NCI-H2196 treated with DMSO at 0.1 percent for 48 hours (cell line): ENCODE measurements around the gene ACOT13.
"Not testable (repeated sequence)": the region's sequence is repeated elsewhere in the genome, so short reads cannot be mapped to it uniquely, and the experiment has no call there.

Experiments used
- DNase-seq: peaks from one replicate; lab custom pipeline; 2025; ENCODE audit not compliant: unreplicated experiment; lab: John Stamatoyannopoulos, UW

The ACOT13 gene

GRCh38 chr6:24661759-24662158 lies 5.1 kb upstream of the ACOT13 start:
- DNase-seq = not testable (repeated sequence)

GRCh38 chr6:24662236-24662635 lies 4.6 kb upstream of the ACOT13 start:
- DNase-seq = no peak

- no peak for DNase-seq
These were observed 3.7 kb upstream of the ACOT13 start for GRCh38 chr6:24663189-24663588.

DNA sequence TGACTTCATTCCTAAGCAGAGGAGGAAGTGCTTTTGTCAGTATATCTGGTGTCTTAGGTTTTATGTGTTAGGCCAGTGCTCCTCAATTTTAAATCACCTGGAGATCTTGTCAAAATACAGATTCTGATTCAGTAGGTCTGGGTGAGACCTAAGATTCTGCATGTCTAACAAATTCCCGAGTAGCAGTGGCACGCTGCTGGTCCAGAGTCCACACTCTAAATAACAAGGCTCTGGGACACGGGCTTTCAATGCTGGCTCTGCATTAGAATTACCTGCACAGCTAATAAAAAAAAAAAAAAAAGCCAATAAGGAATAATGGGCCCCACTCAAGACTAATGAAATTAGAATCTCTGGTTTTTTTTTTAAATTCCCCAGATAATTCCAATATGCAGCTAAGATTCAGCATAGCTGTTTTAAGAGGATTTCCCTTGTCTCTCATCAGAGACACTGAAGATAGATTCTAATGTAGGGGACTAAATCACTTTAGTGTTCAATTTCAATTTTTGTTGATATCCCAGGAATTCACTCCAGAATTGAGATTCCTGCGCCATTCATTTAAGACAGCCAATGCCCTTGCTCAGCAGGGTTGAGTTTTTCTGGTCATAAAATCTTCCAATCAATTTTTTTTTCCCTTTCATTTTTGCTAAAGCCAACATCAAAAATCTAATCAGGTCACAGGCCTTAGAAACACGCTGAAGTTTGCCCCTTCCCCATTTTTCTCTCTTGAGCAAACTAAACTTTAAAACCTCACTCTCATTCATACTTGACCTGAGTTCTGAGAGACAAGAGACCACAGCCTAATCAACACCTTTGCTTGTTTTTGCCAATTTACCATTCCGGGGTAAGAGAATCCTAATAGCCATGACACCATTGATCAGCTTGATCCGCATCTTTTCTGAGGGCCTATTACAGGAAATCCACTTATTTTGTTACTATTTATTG lies 2.6 kb upstream of the ACOT13 start:
- no peak for DNase-seq

GRCh38 chr6:24666097-24666640 lies 708 bp upstream of the ACOT13 start:
- no peak for DNase-seq

DNA sequence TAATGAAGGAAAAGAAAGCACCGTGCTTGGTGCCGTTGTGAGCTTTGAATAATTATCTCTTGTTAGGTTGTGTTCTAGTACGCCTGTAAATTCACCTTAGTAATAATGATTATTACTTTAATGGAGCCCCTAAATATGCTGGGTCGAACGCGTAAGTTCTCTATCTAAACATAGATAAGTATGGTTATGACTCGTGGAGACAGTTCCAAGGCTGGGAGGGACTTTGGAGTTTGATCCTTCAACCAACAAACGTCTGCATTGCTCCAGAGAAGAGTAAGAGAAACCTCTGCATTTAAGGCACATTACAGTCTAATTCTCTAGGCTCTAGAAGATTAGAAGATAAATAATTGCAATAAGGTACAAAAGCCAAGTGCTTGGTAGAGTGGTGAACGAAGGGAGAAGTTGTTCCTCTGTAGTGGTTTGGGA lies 514 bp downstream of the ACOT13 start:
- DNase-seq = no peak

- not testable (repeated sequence) for DNase-seq
These were observed 1.5 kb downstream of the ACOT13 start for GRCh38 chr6:24668066-24668996.

- no peak for DNase-seq
These were observed 2.1 kb downstream of the ACOT13 start for GRCh38 chr6:24668997-24669361.

- not testable (repeated sequence) for DNase-seq
These were observed 3.6 kb downstream of the ACOT13 start for GRCh38 chr6:24670492-24670891.

- not testable (repeated sequence) for DNase-seq
These were observed 4.2 kb downstream of the ACOT13 start for GRCh38 chr6:24671077-24671476.

DNA sequence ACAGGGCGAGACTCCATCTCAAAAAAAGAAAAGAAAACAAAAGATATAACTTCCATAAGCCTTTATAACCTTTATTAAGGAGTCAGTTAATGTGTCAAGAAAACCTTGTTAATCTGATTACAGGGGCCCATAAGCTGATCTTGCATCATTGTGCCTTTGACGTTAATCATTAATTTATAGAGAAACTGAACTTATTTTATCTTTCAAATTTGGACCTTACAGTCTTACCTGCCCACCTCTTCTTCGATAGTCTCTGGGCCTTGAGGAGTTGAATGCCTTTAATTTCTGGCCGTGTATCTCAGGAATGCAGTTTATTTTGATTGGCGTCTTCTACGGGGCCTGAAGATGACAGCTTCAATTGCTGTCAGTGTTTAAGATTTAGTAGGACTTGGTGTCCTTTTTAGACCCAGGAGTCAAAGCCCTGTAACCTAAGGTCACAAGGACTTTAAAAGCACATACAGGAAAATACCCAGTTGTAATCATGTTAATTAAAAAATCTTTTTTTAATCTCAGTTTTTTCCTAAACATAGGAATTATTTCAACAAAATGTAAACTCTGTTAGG lies 5.8 kb downstream of the ACOT13 start:
- DNase-seq = no peak

DNA sequence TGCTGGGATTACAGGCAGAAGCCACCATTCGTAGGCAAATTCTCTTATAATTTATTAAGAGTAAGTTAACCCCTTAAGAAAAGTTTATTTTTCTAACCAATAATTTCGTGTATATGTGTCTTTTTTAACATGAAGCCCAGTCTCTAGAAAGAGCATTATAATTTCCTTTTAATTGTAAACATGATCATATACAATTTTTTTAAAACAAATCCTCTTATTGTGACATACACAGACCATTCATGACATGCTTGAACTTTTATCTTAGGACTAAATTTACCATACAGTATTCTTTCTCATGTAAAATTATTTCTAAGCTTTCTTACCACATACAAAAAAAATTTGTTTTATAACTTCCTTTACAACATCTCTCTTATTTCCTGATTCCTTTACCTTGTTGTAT lies 6.7 kb downstream of the ACOT13 start:
- no peak for DNase-seq

GRCh38 chr6:24678792-24679352 lies 12.0 kb downstream of the ACOT13 start:
- not testable (repeated sequence) for DNase-seq

- no peak for DNase-seq
These were observed 13.7 kb downstream of the ACOT13 start for GRCh38 chr6:24680582-24680981.

DNA sequence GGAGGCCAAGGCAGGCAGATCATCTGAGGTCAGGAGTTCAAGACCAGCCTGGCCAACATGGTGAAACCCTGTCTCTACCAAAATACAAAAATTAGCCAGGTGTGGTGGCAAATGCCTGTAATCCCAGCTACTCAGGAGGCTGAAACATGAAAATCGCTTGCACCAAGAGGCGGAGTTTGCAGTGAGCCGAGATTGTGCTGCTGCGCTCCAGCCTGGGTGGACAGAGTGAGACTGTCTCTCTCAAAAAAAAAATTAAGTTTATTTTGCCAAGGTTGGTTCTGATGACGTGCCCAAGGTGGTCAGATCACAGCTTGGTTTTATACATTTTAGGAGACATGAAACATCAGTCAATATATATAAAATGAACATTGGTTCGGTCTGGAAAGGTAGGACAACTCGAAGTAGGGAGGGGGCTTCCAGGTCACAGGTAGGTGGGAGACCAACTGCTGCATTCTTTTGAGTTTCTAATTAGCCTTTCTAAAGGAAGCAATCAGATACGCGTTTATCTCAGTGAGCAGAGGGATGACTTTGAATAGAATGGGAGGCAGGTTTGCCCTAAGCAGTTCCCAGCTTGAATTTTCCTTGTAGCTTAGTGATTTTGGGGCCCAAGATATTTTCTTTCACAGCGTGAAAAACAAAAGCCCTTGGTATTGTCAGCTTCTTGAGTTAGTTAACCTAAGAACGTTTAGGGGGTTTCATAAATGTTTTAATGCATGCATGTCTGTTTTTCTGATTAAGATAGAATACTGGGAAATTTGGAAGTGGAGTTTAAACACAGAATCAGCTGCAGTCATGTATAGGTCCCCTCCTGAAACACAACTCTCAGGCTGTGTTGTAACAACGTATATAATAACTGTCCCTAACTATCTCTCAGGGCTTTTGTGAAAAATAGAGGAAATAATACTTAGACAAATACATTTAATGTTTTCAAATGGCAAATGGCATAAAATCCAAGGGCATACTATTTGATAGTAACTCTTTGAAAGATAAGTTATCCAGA lies 16.7 kb downstream of the ACOT13 start:
- DNase-seq = no peak

GRCh38 chr6:24686408-24686807 lies 19.5 kb downstream of the ACOT13 start:
- no peak for DNase-seq

DNA sequence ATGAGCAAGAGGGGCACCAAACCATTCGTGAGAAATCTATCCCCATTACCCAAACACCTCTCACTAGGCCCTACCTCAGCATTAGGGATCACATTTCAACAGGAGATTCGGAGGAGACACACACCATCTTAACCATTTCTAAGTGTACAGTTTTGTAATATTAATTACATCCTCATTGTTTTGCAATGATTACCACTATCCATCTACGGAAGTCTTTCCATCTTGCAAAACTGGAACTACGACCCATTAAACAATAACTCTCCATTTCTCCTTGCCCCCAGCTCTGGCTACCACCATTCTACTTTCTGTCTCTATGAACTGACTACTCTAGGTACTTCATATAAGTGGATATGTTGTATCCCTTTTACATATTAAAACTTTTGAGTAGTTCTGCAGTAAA lies 20.1 kb downstream of the ACOT13 start:
- no peak for DNase-seq

- DNase-seq = no peak
These were observed 23.1 kb downstream of the ACOT13 start for GRCh38 chr6:24689964-24690363.

GRCh38 chr6:24690593-24690992 lies 23.7 kb downstream of the ACOT13 start:
- no peak for DNase-seq

DNA sequence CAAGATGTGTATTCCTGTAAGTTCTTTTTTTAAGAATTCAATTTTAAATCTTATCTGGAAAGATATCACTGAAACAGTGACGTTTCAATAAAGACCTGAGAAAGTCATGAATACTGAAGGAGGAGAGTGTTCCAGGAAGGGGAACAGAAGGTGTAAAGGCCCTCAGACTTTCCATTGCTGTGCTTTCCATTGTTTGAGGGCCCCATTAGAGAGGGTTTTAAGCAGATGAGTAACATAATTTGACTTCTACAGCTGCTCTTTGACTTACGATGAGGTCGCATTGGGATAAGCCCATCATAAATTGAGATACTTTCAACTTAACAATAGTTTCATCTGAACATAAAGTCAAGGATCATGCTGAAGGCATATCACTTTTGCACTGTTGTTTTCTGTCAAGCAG lies 24.7 kb downstream of the ACOT13 start:
- no peak for DNase-seq
